HepG2 (cell line): ENCODE data around the gene STIP1. TPM values are rescaled to one million over a fixed set of nuclear protein-coding genes. Genes with fewer than 3 reads are reported as not detected.
A peak's percentile ranks its signal among the peaks of the same experiment; 100 is the strongest.

ENCODE experiments used
- ATAC-seq: fragments of 200-7000 bp; cut with Tn5 transposase; 3 replicates; pipeline ENCODE4 v1.9.1; 2020; ENCODE audit warnings: mild to moderate bottlenecking, moderate library complexity
- BruUV-seq: library from RNA; stranded (reverse); fragments of 400-500 nt; replicated peaks from 2 replicates; lab custom pipeline; 2021; lab: Mats Ljungman, UMichigan
- CTCF ChIA-PET: fragments of 300-600 bp; formaldehyde crosslinking; extraction: SDS; loops from one replicate; lab custom pipeline; 2021; ENCODE audit warnings: low total read pairs, inconsistent platforms, low intra/inter-chr PET ratio; lab: Yijun Ruan, JAX
- POLR2A ChIA-PET: fragments of 350-600 bp; sonication (Branson Sonifier 250); formaldehyde crosslinking; loops from one replicate; lab custom pipeline; 2020; ENCODE audit warnings: antibody characterized with exemption, inconsistent platforms; lab: Yijun Ruan, JAX
- DNase-seq: peaks from one replicate; pipeline ENCODE4 v3.0.0-alpha.2; 2015; ENCODE audit warnings: low spot score
- FAIRE-seq: peaks from 3 replicates; lab custom pipeline; 2011; peaks lifted over from hg19 to GRCh38; lab: Jason Lieb, UNC
- H2AFZ ChIP-seq: one replicate; pipeline ENCODE4 v1.6.1; 2011; ENCODE audit warnings: low read length, inconsistent platforms
- H3K27ac ChIP-seq: fragments of 300-600 bp; 3 replicates; pipeline ENCODE4 v1.8.0; 2011; ENCODE audit warnings: mixed run types, mild to moderate bottlenecking, mixed read lengths, low read length, inconsistent platforms; ENCODE audit not compliant: insufficient read depth; ENCODE audit errors: extremely low read length
- H3K27me3 ChIP-seq, 2 experiments: fragments of 200-600 bp in 1 of 2; 2 replicates in 1 of 2; 3 replicates in 1 of 2; pipeline versions ENCODE4 v1.6.0 to v1.8.0; 2011; ENCODE audit warnings: low read length in 2 of 2, mild to moderate bottlenecking in 2 of 2, moderate library complexity in 2 of 2, inconsistent platforms in 1 of 2; ENCODE audit not compliant: insufficient read depth in 2 of 2, control insufficient read depth in 1 of 2
- H3K36me3 ChIP-seq, 2 experiments: fragments of 200-600 bp in 1 of 2; replicated peaks in 1 of 2; 2 replicates in 1 of 2; 3 replicates in 1 of 2; pipeline versions ENCODE4 v1.5.1 to v1.8.0; 2011; ENCODE audit warnings: low read length in 2 of 2, inconsistent platforms in 1 of 2; ENCODE audit not compliant: insufficient read depth in 2 of 2, control insufficient read depth in 1 of 2
- H3K4me1 ChIP-seq: 2 replicates; pipeline ENCODE4 v1.5.1; 2012; ENCODE audit warnings: low read length, inconsistent platforms; ENCODE audit not compliant: insufficient read depth
- H3K4me2 ChIP-seq: 2 replicates; pipeline ENCODE4 v1.6.0; 2011; ENCODE audit warnings: low read depth, low read length, inconsistent platforms
- H3K4me3 ChIP-seq, 3 experiments: fragments of 200-600 bp in 1 of 3; sonication (generic), shearing (Covaris generic) in 1 of 3; replicated peaks in 1 of 3; 2 replicates each; pipeline ENCODE4 v1.5.1; 2011 to 2016; ENCODE audit warnings: low read length in 3 of 3, inconsistent platforms in 2 of 3, low read depth in 2 of 3, mild to moderate bottlenecking in 2 of 3, control low read depth in 1 of 3, mixed read lengths in 1 of 3; ENCODE audit not compliant: insufficient read depth in 1 of 3
- H3K79me2 ChIP-seq: one replicate; pipeline ENCODE4 v1.6.1; 2011; ENCODE audit warnings: low read length, inconsistent platforms; ENCODE audit not compliant: insufficient read depth
- H3K9ac ChIP-seq: 2 replicates; pipeline ENCODE4 v1.6.0; 2011; ENCODE audit warnings: mild to moderate bottlenecking, low read depth, low read length, inconsistent platforms; ENCODE audit not compliant: insufficient read depth
- H3K9me3 ChIP-seq: 2 replicates; pipeline ENCODE4 v1.5.1; 2012; ENCODE audit warnings: mild to moderate bottlenecking, low read length
- H4K20me1 ChIP-seq: 2 replicates; pipeline ENCODE4 v1.6.0; 2011; ENCODE audit warnings: inconsistent platforms, mild to moderate bottlenecking, low read length, moderate library complexity; ENCODE audit not compliant: insufficient read depth
- AGO1 ChIP-seq: fragments of 200-400 bp; formaldehyde crosslinking; IDR thresholded peaks from 2 replicates; pipeline ENCODE4 v1.6.1; 2017; ENCODE audit warnings: mild to moderate bottlenecking, low read depth, low read length, moderate library complexity; ENCODE audit not compliant: poor library complexity, severe bottlenecking
- AGO2 ChIP-seq: fragments of 200-400 bp; formaldehyde crosslinking; optimal IDR thresholded peaks from 2 replicates; pipeline ENCODE3; 2017; ENCODE audit warnings: mild to moderate bottlenecking, low read depth, low read length, moderate library complexity
- BRCA1 ChIP-seq: sonication (generic); formaldehyde crosslinking; IDR thresholded peaks from 2 replicates; pipeline ENCODE4 v1.4.0; 2020; ENCODE audit warnings: missing genetic modification reagents
- HNRNPLL ChIP-seq: fragments of 200-400 bp; formaldehyde crosslinking; IDR thresholded peaks from 2 replicates; pipeline ENCODE4 v1.6.1; 2017; ENCODE audit warnings: mild to moderate bottlenecking, low read depth, low read length; ENCODE audit not compliant: poor library complexity, severe bottlenecking
- HNRNPUL1 ChIP-seq: fragments of 200-400 bp; formaldehyde crosslinking; IDR thresholded peaks from 2 replicates; pipeline ENCODE4 v1.6.1; 2017; ENCODE audit warnings: low read depth, mild to moderate bottlenecking, low read length, moderate library complexity
- POLR2AphosphoS5 ChIP-seq: IDR thresholded peaks from 2 replicates; pipeline ENCODE4 v1.6.1; 2012; ENCODE audit warnings: low read depth, low read length
- POLR2G ChIP-seq: fragments of 200-400 bp; formaldehyde crosslinking; IDR thresholded peaks from 2 replicates; pipeline ENCODE4 v1.6.1; 2018; ENCODE audit warnings: mild to moderate bottlenecking, low read depth, low read length, moderate library complexity
- PRMT3 ChIP-seq: sonication (generic); formaldehyde crosslinking; IDR thresholded peaks from 2 replicates; pipeline ENCODE4 v1.8.1; 2022; ENCODE audit warnings: low read depth, mild to moderate bottlenecking, moderate library complexity, missing genetic modification reagents, borderline replicate concordance
- RBM22 ChIP-seq: fragments of 200-400 bp; formaldehyde crosslinking; optimal IDR thresholded peaks from 2 replicates; pipeline ENCODE3; 2017; ENCODE audit warnings: mild to moderate bottlenecking, low read length, moderate library complexity
- STAG1 ChIP-seq: sonication (generic); formaldehyde crosslinking; IDR thresholded peaks from 2 replicates; pipeline ENCODE4 v1.4.0; 2020; ENCODE audit warnings: missing genetic modification reagents
- TSC22D2 ChIP-seq: sonication (generic); formaldehyde crosslinking; IDR thresholded peaks from 2 replicates; pipeline ENCODE4 v1.5.1; 2020; ENCODE audit warnings: missing genetic modification reagents, mild to moderate bottlenecking, borderline replicate concordance
- ZNF101 ChIP-seq: sonication (generic); formaldehyde crosslinking; IDR thresholded peaks from 2 replicates; pipeline ENCODE4 v1.4.0; 2020; ENCODE audit warnings: mild to moderate bottlenecking, low read depth, missing genetic modification reagents, borderline replicate concordance
- ZNF354B ChIP-seq: sonication (generic); formaldehyde crosslinking; IDR thresholded peaks from 2 replicates; pipeline ENCODE4 v1.8.0; 2022; ENCODE audit warnings: mild to moderate bottlenecking, missing genetic modification reagents
- WGBS: methylation state at CpG from one replicate; pipeline ENCODE4 v1.1.6; 2017; ENCODE audit warnings: low lambda C conversion rate; 5-methylcytosine and 5-hydroxymethylcytosine counted together
- in situ Hi-C: cut with HindIII; loops from 2 replicates; pipeline ENCODE4 v1.10.0; 2017; ENCODE audit warnings: low pct_unique_long_range_greater_than_20kb; ENCODE audit not compliant: extremely low pct_ligation_motif_present
- intact Hi-C: fragments of 100-400 bp; cut with micrococcal nuclease; formaldehyde crosslinking; loops from one replicate; pipeline ENCODE4 v1.10.0; 2022; ENCODE audit not compliant: unreplicated experiment
- polyA plus RNA-seq, 8 experiments: library from polyadenylated mRNA; depleted of rRNA in 3 of 8; stranded (reverse) in 7 of 8; unstranded in 1 of 8; fragments of >200 nt; fragmentation: Illumina TruSeq in 4 of 8; extraction: Trizol in 4 of 8; gene quantifications; 2 replicates each; pipeline versions ENCODE4 v1.2.1 to v1.2.3, GENCODE V29; 2011 to 2016; ENCODE audit warnings: low read depth in 4 of 8, missing spikeins in 1 of 8, mixed read lengths in 1 of 8; ENCODE audit not compliant: insufficient read depth in 1 of 8
- total RNA-seq, 5 experiments: library from RNA; depleted of rRNA; stranded (reverse); fragments of >200 nt; fragmentation: Illumina TruSeq; extraction: Trizol; gene quantifications; 2 replicates each; pipeline ENCODE4 v1.2.3, GENCODE V29; 2016; ENCODE audit warnings: low read depth in 1 of 5

The STIP1 gene
- total and polyA plus RNA-seq, 2 of the 13 experiments (the other 11 are each of a cell fraction or from before 2014, with no cell fraction given) = 81.1 to 217 TPM

GRCh38 chr11:64244966-64245365 lies 59.0 kb downstream of the STIP1 start:
- FAIRE-seq (no peak), DNase-seq (no peak), ATAC-seq (no peak)
- in situ Hi-C loops (loop anchor here (5.0 kb wide), 1 partner anchor 57 kb away; the partner anchor contains the start of gene CATSPERZ), intact Hi-C loops (loop anchor here (5.0 kb wide), 2 partner anchors 57 to 58 kb away; partner anchors contain the start of genes CATSPERZ and STIP1)
- peaks cover 26% of the 10 kb centered on the region for H3K79me2 ChIP-seq
- peak overlapping the region; percentile 82 for H3K4me2 ChIP-seq
- H2AFZ ChIP-seq = no peak overlapping the region
- peaks cover 59% of the 10 kb centered on the region for H3K4me1 ChIP-seq
- no CpG with 5 or more reads among the region's 6 CpGs for WGBS
- H3K27me3 ChIP-seq = no peaks in the 10 kb centered on the region; a peak in 1 of 5 replicates
- peaks cover 0 to 11% of the 10 kb centered on the region in 2 experiments; a peak in 2 of 5 replicates for H3K36me3 ChIP-seq
- peak overlapping the region; percentile 79; the same call in 1 of the 2 replicates for H3K9ac ChIP-seq
- no peaks in the 10 kb centered on the region for H4K20me1 ChIP-seq
- peak; percentile 79 for TF ChIP-seq RBM22
- no peak for TF ChIP-seq PRMT3 (CRISPR knock-in tag)
- TF ChIP-seq HNRNPLL = peak; percentile 10
- no peak for TF ChIP-seq BRCA1 (CRISPR knock-in tag)
- TF ChIP-seq TSC22D2 (CRISPR knock-in tag) = no peak
- peak; percentile 21; the same call in 1 of the 2 replicates for TF ChIP-seq POLR2G
- no peak for TF ChIP-seq ZNF101
- no peak for TF ChIP-seq AGO1
- no peak for TF ChIP-seq ZNF354B (CRISPR knock-in tag)
- TF ChIP-seq AGO2 = peak; percentile 51
- no peak for TF ChIP-seq HNRNPUL1
- TF ChIP-seq STAG1 (CRISPR knock-in tag) = no peak
- peak; percentile 27 for TF ChIP-seq POLR2AphosphoS5
- BruUV-seq = no TSS peak
- H3K4me3 ChIP-seq = peak overlapping the region; percentile 76 to 95 (median 79)
- H3K27ac ChIP-seq = peak overlapping the region; percentile 68
- ChIA-PET POLR2A (interaction anchor here (1.0 to 8.3 kb wide), 6 partner anchors 8 to 59 kb away, joined by 3 to 113 read pairs (median 12); partner anchors contain the start of genes NUDT22, TRPT1 and VEGFB), CTCF (no interaction called here)
- H3K9me3 ChIP-seq = no peaks in the 10 kb centered on the region
